Neural cell (in vitro differentiated cells): ENCODE data around the gene ZIM2. TPM values are rescaled to one million over a fixed set of nuclear protein-coding genes. Genes with fewer than 3 reads are reported as not detected.

Source experiments
- H2AFZ ChIP-seq: fragments of 200-600, 300-800 bp; sonication (generic), shearing (Covaris generic); 2 replicates; pipeline ENCODE4 v1.6.0; 2014; ENCODE audit warnings: low read depth, mild to moderate bottlenecking, antibody characterized with exemption, low read length, moderate library complexity
- H3F3A ChIP-seq: fragments of 200-600 bp; shearing (Covaris generic); 2 replicates; pipeline ENCODE4 v1.6.1; 2016; ENCODE audit warnings: mild to moderate bottlenecking, moderate library complexity, mixed read lengths, antibody characterized with exemption, low read length; ENCODE audit not compliant: insufficient read depth, poor library complexity, severe bottlenecking
- H3K27ac ChIP-seq: fragments of 200-600, 300-800 bp; sonication (generic), shearing (Covaris generic); 2 replicates; pipeline ENCODE4 v1.5.1; 2014; ENCODE audit warnings: mild to moderate bottlenecking, low read length, moderate library complexity
- H3K27me3 ChIP-seq: fragments of 300-800, 200-600 bp; sonication (generic), shearing (Covaris generic); 2 replicates; pipeline ENCODE4 v1.6.0; 2014; ENCODE audit warnings: mild to moderate bottlenecking, low read depth, low read length, moderate library complexity; ENCODE audit not compliant: insufficient read depth
- H3K36me3 ChIP-seq: fragments of 300-800, 200-600 bp; sonication (generic), shearing (Covaris generic); 2 replicates; pipeline ENCODE4 v1.5.1; 2014; ENCODE audit warnings: mild to moderate bottlenecking, antibody characterized with exemption, low read length, moderate library complexity; ENCODE audit not compliant: insufficient read depth
- H3K4me2 ChIP-seq: fragments of 300-800, 200-600 bp; sonication (generic), shearing (Covaris generic); 2 replicates; pipeline ENCODE4 v1.6.0; 2014; ENCODE audit warnings: mild to moderate bottlenecking, low read length
- H3K4me3 ChIP-seq: fragments of 300-800, 200-600 bp; sonication (generic), shearing (Covaris generic); 2 replicates; pipeline ENCODE4 v1.5.1; 2014; ENCODE audit warnings: mild to moderate bottlenecking, low read length, moderate library complexity
- H3K79me2 ChIP-seq: fragments of 200-600 bp; shearing (Covaris generic); replicated peaks from 2 replicates; pipeline ENCODE4 v1.6.0; 2014; ENCODE audit warnings: mild to moderate bottlenecking, low read length, moderate library complexity; ENCODE audit not compliant: insufficient read depth
- H3K9ac ChIP-seq: fragments of 300-800, 200-600 bp; sonication (generic), shearing (Covaris generic); 2 replicates; pipeline ENCODE4 v1.6.1; 2016; ENCODE audit warnings: mild to moderate bottlenecking, low read length, mixed read lengths
- H3K9me2 ChIP-seq: fragments of 200-600 bp; shearing (Covaris generic); 2 replicates; pipeline ENCODE4 v1.6.1; 2016; ENCODE audit warnings: mild to moderate bottlenecking, low read length, mixed read lengths; ENCODE audit not compliant: insufficient read depth
- H3K9me3 ChIP-seq: fragments of 200-600, 300-800 bp; sonication (generic), shearing (Covaris generic); 2 replicates; pipeline ENCODE4 v1.6.1; 2016; ENCODE audit warnings: mild to moderate bottlenecking, mixed run types, low read length, moderate library complexity, mixed read lengths
- H4K20me1 ChIP-seq: fragments of 200-600 bp; shearing (Covaris generic); 2 replicates; pipeline ENCODE4 v1.6.1; 2016; ENCODE audit warnings: mild to moderate bottlenecking, mixed run types; ENCODE audit not compliant: insufficient read depth
- EP300 ChIP-seq: fragments of 450-650 bp; conservative IDR thresholded peaks from 2 replicates; pipeline ENCODE4 v1.6.1; 2014; ENCODE audit warnings: antibody characterized with exemption, mild to moderate bottlenecking, moderate library complexity; ENCODE audit not compliant: poor library complexity, severe bottlenecking
- EZH2 ChIP-seq: fragments of 200-600, 300-800 bp; shearing (Covaris generic), sonication (generic); IDR thresholded peaks from 2 replicates; pipeline ENCODE4 v1.6.1; 2014; ENCODE audit warnings: antibody characterized with exemption, low read length, borderline replicate concordance, mild to moderate bottlenecking; ENCODE audit not compliant: insufficient read depth, poor library complexity, severe bottlenecking
- MXI1 ChIP-seq: fragments of 450-650 bp; conservative IDR thresholded peaks from 2 replicates; pipeline ENCODE4 v1.6.1; 2014; ENCODE audit warnings: antibody characterized with exemption, mild to moderate bottlenecking; ENCODE audit not compliant: poor library complexity, severe bottlenecking
- POLR2AphosphoS5 ChIP-seq: IDR thresholded peaks from 2 replicates; pipeline ENCODE4 v1.6.1; 2012
- RAD21 ChIP-seq: fragments of 450-650 bp; conservative IDR thresholded peaks from 2 replicates; pipeline ENCODE4 v1.6.1; 2014; ENCODE audit warnings: antibody characterized with exemption, mild to moderate bottlenecking, moderate library complexity
- SMC3 ChIP-seq: fragments of 450-650 bp; conservative IDR thresholded peaks from 2 replicates; pipeline ENCODE4 v1.6.1; 2014; ENCODE audit warnings: antibody characterized with exemption, mild to moderate bottlenecking, moderate library complexity; ENCODE audit not compliant: poor library complexity
- TAF1 ChIP-seq: IDR thresholded peaks from 2 replicates; pipeline ENCODE4 v1.6.1; 2012; ENCODE audit warnings: low read depth
- polyA plus RNA-seq: library from polyadenylated mRNA; depleted of rRNA; stranded (reverse); fragments of >200 nt; gene quantifications from 2 replicates; pipeline ENCODE4 v1.2.3, GENCODE V29; 2014
- TF ChIP-seq, protein P1 (sequence below): fragments of 450-650 bp; IDR thresholded peaks from 2 replicates; pipeline ENCODE4 v1.5.1; 2014; ENCODE audit warnings: antibody characterized with exemption, mild to moderate bottlenecking, moderate library complexity; ENCODE audit not compliant: poor library complexity, severe bottlenecking
- TF ChIP-seq, protein P2 (sequence below): IDR thresholded peaks from 2 replicates; pipeline ENCODE4 v1.6.1; 2012; ENCODE audit warnings: borderline replicate concordance

The ZIM2 gene
- polyA plus RNA-seq, 1 donor from 2014 or later, result not detected

DNA sequence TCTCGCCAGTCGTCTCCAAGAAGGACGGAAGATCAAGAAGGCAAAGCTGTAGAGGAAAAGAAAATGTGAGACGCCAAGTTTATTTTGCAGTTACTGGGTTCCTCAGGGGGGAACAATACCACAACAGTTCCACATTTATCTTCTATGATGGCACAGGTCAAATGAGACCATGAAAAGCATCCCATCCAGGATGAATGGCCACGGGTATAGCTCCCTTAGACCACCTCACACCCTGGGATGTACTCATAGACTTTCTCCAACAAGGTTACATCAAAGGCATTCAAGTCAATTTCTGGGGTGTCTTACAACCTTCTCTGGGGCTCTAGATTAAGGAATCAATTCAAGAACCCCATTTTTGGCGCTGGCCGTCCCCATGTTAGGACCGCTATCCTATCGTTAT lies 4.5 kb downstream of the ZIM2 start:
- Histone ChIP-seq H3K9ac (no peak overlapping the region), H3K79me2 (no peaks in the 10 kb centered on the region), H3F3A (no peaks in the 10 kb centered on the region), H4K20me1 (no peaks in the 10 kb centered on the region), H3K36me3 (no peaks in the 10 kb centered on the region), H3K9me2 (no peaks in the 10 kb centered on the region), H3K27ac (no peak overlapping the region), H3K4me2 (no peak overlapping the region), H3K4me3 (no peak overlapping the region), H3K27me3 (no peaks in the 10 kb centered on the region), H2AFZ (no peak overlapping the region), H3K9me3 (peaks cover 27% of the 10 kb centered on the region)
- no peak for TF ChIP-seq MXI1
- TF ChIP-seq EZH2, result no peak

DNA sequence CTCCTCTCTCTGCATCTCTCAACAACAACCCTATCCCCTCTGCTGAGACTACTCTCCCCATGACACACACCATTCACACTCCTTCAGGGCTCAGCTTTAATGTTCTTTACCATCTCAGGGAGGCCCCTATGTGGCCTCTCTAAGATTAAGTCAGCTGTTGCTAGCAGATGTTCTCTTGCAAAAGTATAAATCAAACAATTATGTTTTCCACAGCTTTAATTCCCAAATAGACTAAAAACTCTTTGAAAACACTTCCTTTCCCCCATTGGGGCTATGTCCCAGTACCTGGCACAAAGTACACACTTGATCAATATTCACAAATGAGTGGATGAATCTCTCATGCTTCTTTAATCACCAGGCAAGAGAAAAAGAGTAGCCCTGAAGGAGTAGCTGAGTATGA lies 5.1 kb downstream of the ZIM2 start:
- H2AFZ ChIP-seq, result no peak overlapping the region
- no peaks in the 10 kb centered on the region for H3F3A ChIP-seq
- no peaks in the 10 kb centered on the region for H4K20me1 ChIP-seq
- H3K4me3 ChIP-seq, result no peak overlapping the region
- no peak overlapping the region for H3K9ac ChIP-seq
- H3K4me2 ChIP-seq, result no peak overlapping the region
- no peak overlapping the region for H3K27ac ChIP-seq
- TF ChIP-seq SMC3 (no peak), RAD21 (no peak), POLR2AphosphoS5 (no peak), TAF1 (no peak), MXI1 (no peak), EP300 (no peak), EZH2 (no peak)
- TF ChIP-seq, protein P1, sequence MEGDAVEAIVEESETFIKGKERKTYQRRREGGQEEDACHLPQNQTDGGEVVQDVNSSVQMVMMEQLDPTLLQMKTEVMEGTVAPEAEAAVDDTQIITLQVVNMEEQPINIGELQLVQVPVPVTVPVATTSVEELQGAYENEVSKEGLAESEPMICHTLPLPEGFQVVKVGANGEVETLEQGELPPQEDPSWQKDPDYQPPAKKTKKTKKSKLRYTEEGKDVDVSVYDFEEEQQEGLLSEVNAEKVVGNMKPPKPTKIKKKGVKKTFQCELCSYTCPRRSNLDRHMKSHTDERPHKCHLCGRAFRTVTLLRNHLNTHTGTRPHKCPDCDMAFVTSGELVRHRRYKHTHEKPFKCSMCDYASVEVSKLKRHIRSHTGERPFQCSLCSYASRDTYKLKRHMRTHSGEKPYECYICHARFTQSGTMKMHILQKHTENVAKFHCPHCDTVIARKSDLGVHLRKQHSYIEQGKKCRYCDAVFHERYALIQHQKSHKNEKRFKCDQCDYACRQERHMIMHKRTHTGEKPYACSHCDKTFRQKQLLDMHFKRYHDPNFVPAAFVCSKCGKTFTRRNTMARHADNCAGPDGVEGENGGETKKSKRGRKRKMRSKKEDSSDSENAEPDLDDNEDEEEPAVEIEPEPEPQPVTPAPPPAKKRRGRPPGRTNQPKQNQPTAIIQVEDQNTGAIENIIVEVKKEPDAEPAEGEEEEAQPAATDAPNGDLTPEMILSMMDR, result no peak
- TF ChIP-seq, protein P2, sequence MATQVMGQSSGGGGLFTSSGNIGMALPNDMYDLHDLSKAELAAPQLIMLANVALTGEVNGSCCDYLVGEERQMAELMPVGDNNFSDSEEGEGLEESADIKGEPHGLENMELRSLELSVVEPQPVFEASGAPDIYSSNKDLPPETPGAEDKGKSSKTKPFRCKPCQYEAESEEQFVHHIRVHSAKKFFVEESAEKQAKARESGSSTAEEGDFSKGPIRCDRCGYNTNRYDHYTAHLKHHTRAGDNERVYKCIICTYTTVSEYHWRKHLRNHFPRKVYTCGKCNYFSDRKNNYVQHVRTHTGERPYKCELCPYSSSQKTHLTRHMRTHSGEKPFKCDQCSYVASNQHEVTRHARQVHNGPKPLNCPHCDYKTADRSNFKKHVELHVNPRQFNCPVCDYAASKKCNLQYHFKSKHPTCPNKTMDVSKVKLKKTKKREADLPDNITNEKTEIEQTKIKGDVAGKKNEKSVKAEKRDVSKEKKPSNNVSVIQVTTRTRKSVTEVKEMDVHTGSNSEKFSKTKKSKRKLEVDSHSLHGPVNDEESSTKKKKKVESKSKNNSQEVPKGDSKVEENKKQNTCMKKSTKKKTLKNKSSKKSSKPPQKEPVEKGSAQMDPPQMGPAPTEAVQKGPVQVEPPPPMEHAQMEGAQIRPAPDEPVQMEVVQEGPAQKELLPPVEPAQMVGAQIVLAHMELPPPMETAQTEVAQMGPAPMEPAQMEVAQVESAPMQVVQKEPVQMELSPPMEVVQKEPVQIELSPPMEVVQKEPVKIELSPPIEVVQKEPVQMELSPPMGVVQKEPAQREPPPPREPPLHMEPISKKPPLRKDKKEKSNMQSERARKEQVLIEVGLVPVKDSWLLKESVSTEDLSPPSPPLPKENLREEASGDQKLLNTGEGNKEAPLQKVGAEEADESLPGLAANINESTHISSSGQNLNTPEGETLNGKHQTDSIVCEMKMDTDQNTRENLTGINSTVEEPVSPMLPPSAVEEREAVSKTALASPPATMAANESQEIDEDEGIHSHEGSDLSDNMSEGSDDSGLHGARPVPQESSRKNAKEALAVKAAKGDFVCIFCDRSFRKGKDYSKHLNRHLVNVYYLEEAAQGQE, result no peak
- peaks cover 27% of the 10 kb centered on the region for H3K9me3 ChIP-seq
- H3K9me2 ChIP-seq, result no peaks in the 10 kb centered on the region
- H3K36me3 ChIP-seq, result no peaks in the 10 kb centered on the region
- H3K27me3 ChIP-seq, result no peaks in the 10 kb centered on the region
- H3K79me2 ChIP-seq, result no peaks in the 10 kb centered on the region
